GM12878 (cell line): Measurements from ENCODE around the gene CCDC12. TPM values are rescaled to one million over a fixed set of nuclear protein-coding genes. Genes with fewer than 3 reads are reported as not detected.

ENCODE experiments used
- ATAC-seq: fragments of 200-7000 bp; cut with Tn5 transposase; 3 replicates; pipeline ENCODE4 v1.9.1; 2020; ENCODE audit warnings: mild to moderate bottlenecking, moderate library complexity
- BruUV-seq: library from RNA; stranded (reverse); fragments of 400-500 nt; replicated peaks from 2 replicates; lab custom pipeline; 2021; lab: Mats Ljungman, UMichigan
- CTCF ChIA-PET: fragments of 300-600 bp; sonication (Branson Sonifier 250); formaldehyde crosslinking; extraction: SDS; loops from one replicate; lab custom pipeline; 2021; ENCODE audit warnings: inconsistent platforms; lab: Yijun Ruan, JAX
- POLR2A ChIA-PET: fragments of 350-600 bp; formaldehyde crosslinking; extraction: SDS; loops from one replicate; lab custom pipeline; 2021; ENCODE audit warnings: inconsistent platforms; lab: Charles Lee
- RAD21 ChIA-PET: fragments of 300-600 bp; sonication (Branson Sonifier 250); formaldehyde crosslinking; loops from one replicate; lab custom pipeline; 2023; ENCODE audit warnings: antibody characterized with exemption; ENCODE audit not compliant: unreplicated experiment; lab: Charles Lee
- SMC1A ChIA-PET: fragments of 300-600 bp; sonication (Branson Sonifier 250); formaldehyde crosslinking; loops from one replicate; lab custom pipeline; 2023; ENCODE audit not compliant: unreplicated experiment, uncharacterized antibody; lab: Charles Lee
- DNase-seq: peaks from one replicate; pipeline ENCODE4 v3.0.0-alpha.2; 2011; ENCODE audit warnings: low read depth, low spot score
- FAIRE-seq: peaks from 3 replicates; lab custom pipeline; 2011; peaks lifted over from hg19 to GRCh38; lab: Jason Lieb, UNC
- H2AFZ ChIP-seq: 2 replicates; pipeline ENCODE4 v1.6.0; 2011; ENCODE audit warnings: low read depth, low read length, control low read depth; ENCODE audit not compliant: control insufficient read depth
- H3K27ac ChIP-seq: 2 replicates; pipeline ENCODE4 v1.5.1; 2011; ENCODE audit warnings: control low read depth; ENCODE audit not compliant: control insufficient read depth, insufficient read depth
- H3K27me3 ChIP-seq, 2 experiments: replicated peaks in 1 of 2; 2 replicates each; pipeline versions ENCODE4 v1.6.0 to v1.6.1; 2011; ENCODE audit warnings: low read length in 1 of 2; ENCODE audit not compliant: control insufficient read depth in 2 of 2, insufficient read depth in 2 of 2
- H3K36me3 ChIP-seq, 2 experiments: 2 replicates each; pipeline ENCODE4 v1.5.1; 2011; ENCODE audit warnings: low read length in 1 of 2; ENCODE audit not compliant: control insufficient read depth in 2 of 2, insufficient read depth in 2 of 2
- H3K4me1 ChIP-seq: 2 replicates; pipeline ENCODE4 v1.6.1; 2011; ENCODE audit warnings: mild to moderate bottlenecking, low read length, moderate library complexity, mixed read lengths; ENCODE audit not compliant: control insufficient read depth, insufficient read depth
- H3K4me2 ChIP-seq: 2 replicates; pipeline ENCODE4 v1.6.0; 2011; ENCODE audit warnings: control low read depth; ENCODE audit not compliant: control insufficient read depth, insufficient read depth
- H3K4me3 ChIP-seq: fragments of 200-600 bp; sonication (generic); 2 replicates; pipeline ENCODE4 v1.5.1; 2016
- H3K79me2 ChIP-seq: 2 replicates; pipeline ENCODE4 v1.6.0; 2011; ENCODE audit warnings: low read length; ENCODE audit not compliant: control insufficient read depth, insufficient read depth
- H3K9ac ChIP-seq: 2 replicates; pipeline ENCODE4 v1.8.0; 2011; ENCODE audit warnings: low read length, control low read depth, mixed read lengths; ENCODE audit not compliant: control insufficient read depth, insufficient read depth
- H3K9me3 ChIP-seq: replicated peaks from 3 replicates; pipeline ENCODE4 v1.5.1; 2011; ENCODE audit warnings: mild to moderate bottlenecking, low read length; ENCODE audit not compliant: control insufficient read depth, insufficient read depth
- H4K20me1 ChIP-seq: 2 replicates; pipeline ENCODE4 v1.6.0; 2011; ENCODE audit not compliant: control insufficient read depth, insufficient read depth
- BCLAF1 ChIP-seq: fragments of 450-650 bp; IDR thresholded peaks from 2 replicates; pipeline ENCODE4 v1.6.1; 2017; ENCODE audit warnings: antibody characterized with exemption, mild to moderate bottlenecking, moderate library complexity
- PAX5 ChIP-seq: IDR thresholded peaks from 2 replicates; pipeline ENCODE4 v1.6.1; 2011; ENCODE audit warnings: low read depth, low read length, borderline replicate concordance
- SIN3A ChIP-seq: IDR thresholded peaks from 2 replicates; pipeline ENCODE4 v1.6.1; 2012; ENCODE audit warnings: low read depth, low read length, improper control_type of control experiment
- SMC3 ChIP-seq: IDR thresholded peaks from 2 replicates; pipeline ENCODE4 v1.6.1; 2011; ENCODE audit warnings: low read length, improper control_type of control experiment, borderline replicate concordance
- WGBS: methylation state at CpG from one replicate; pipeline ENCODE4 v1.1.6; 2016; ENCODE audit warnings: low lambda C conversion rate; ENCODE audit not compliant: insufficient replicate concordance, insufficient coverage; ENCODE audit errors: missing lambda C conversion rate; 5-methylcytosine and 5-hydroxymethylcytosine counted together
- in situ Hi-C: fragments of 300-500 bp; cut with MboI; formaldehyde crosslinking; loops from 9 replicates; pipeline ENCODE4 v1.14.3; 2018; ENCODE audit warnings: mixed read lengths
- intact Hi-C: fragments of 100-400 bp; cut with micrococcal nuclease; formaldehyde crosslinking; loops from one replicate; pipeline ENCODE4 v1.14.2; 2022; ENCODE audit not compliant: unreplicated experiment
- polyA plus RNA-seq, 11 experiments: library from polyadenylated mRNA; depleted of rRNA in 4 of 11; unstranded in 6 of 11; stranded (reverse) in 5 of 11; fragments of >200 nt; fragmentation: Nextera tagmentation in 4 of 11; fragmentation: Illumina TruSeq in 1 of 11; extraction: Ambion mirVana in 4 of 11; extraction: Trizol in 1 of 11; gene quantifications; 1 replicate in 1 of 11; 2 replicates in 10 of 11; pipeline versions ENCODE4 v1.2.1 to v1.2.3, GENCODE V29; 2011 to 2016; ENCODE audit warnings: inconsistent platforms in 2 of 11, missing spikeins in 2 of 11, low read depth in 1 of 11
- total RNA-seq, 4 experiments: library from RNA; depleted of rRNA in 3 of 4; stranded (reverse); fragments of >200 nt in 3 of 4; fragmentation: Illumina TruSeq in 1 of 4; extraction: Trizol in 1 of 4; gene quantifications; 2 replicates each; pipeline versions ENCODE4 v1.2.1 to v1.2.3, GENCODE V29; 2013 to 2021

Gene CCDC12
- total and polyA plus RNA-seq, 10 of the 15 experiments (the other 5 are each of a cell fraction or from before 2014, with no cell fraction given), result 9.2 to 91.4 (median 61.3) TPM

GRCh38 chr3:47001731-47002170 lies 25.2 kb upstream of the CCDC12 start:
- peaks cover 23 to 52% of the 10 kb centered on the region in 2 experiments; a peak in 3 of 4 replicates for H3K36me3 ChIP-seq
- no peak for TF ChIP-seq SIN3A
- no peak for TF ChIP-seq PAX5
- TF ChIP-seq BCLAF1, result no peak
- TF ChIP-seq SMC3, result no peak
- RAD21 ChIA-PET, result no interaction called here
- H3K9ac ChIP-seq, result no peak overlapping the region
- CTCF ChIA-PET, result no interaction called here
- SMC1A ChIA-PET, result no interaction called here
- no peak overlapping the region for H3K4me2 ChIP-seq
- no peaks in the 10 kb centered on the region for H3K9me3 ChIP-seq
- in situ Hi-C loops, result no loop called here
- intact Hi-C loops, result no loop called here
- no TSS peak for BruUV-seq
- WGBS, result 97% methylated on average over 16 of the region's 16 CpGs
- DNase-seq (no peak), FAIRE-seq (no peak), ATAC-seq (no peak)
- H3K27me3 ChIP-seq, result no peaks in the 10 kb centered on the region
- H3K27ac ChIP-seq, result no peak overlapping the region
- no peaks in the 10 kb centered on the region for H3K79me2 ChIP-seq
- no peaks in the 10 kb centered on the region for H3K4me1 ChIP-seq
- no peaks in the 10 kb centered on the region for H4K20me1 ChIP-seq
- no peak overlapping the region for H3K4me3 ChIP-seq
- POLR2A ChIA-PET, result no interaction called here
- H2AFZ ChIP-seq, result no peak overlapping the region
